HFF-Myc (cell line): ENCODE measurements around the gene MRPL10.
A peak's percentile ranks its signal among the peaks of the same experiment; 100 is the strongest.

Experiments used
- DNase-seq: peaks from one replicate; pipeline ENCODE4 v3.0.0-alpha.2; 2011; ENCODE audit warnings: low read depth; ENCODE audit errors: extremely low read depth
- H3K4me3 ChIP-seq: replicated peaks from 2 replicates; pipeline ENCODE4 v1.5.1; 2011; ENCODE audit warnings: low read depth, mild to moderate bottlenecking, control low read depth, low read length
- CTCF ChIP-seq: IDR thresholded peaks from 2 replicates; pipeline ENCODE4 v1.5.1; 2012; ENCODE audit warnings: mild to moderate bottlenecking, low read depth, low read length, control low read depth; ENCODE audit errors: missing control alignments

Gene MRPL10

GRCh38 chr17:47831003-47831933 lies at the start of gene MRPL10, which contains the start of gene LRRC46:
Gene MRPL10, minus strand, starts transcription at chr17:47831541. Its CDS starts 30 bp downstream, at chr17:47831511.
Gene LRRC46, plus strand, starts transcription at chr17:47831670. Its CDS starts 320 bp downstream, at chr17:47831990.
- DNase-seq = peak; percentile 74
- H3K4me3 ChIP-seq = peak within 1 kb of the TSS; percentile 85
- peak; percentile 49 for TF ChIP-seq CTCF

- no peak for TF ChIP-seq CTCF
- no peak for DNase-seq
- no peak overlapping the region for H3K4me3 ChIP-seq
These were observed 48.6 kb upstream of the MRPL10 start for GRCh38 chr17:47879776-47880454.

- no peak for DNase-seq
- H3K4me3 ChIP-seq = no peak overlapping the region
- no peak for TF ChIP-seq CTCF
These were observed 47.8 kb upstream of the MRPL10 start for GRCh38 chr17:47879028-47879585.

DNA sequence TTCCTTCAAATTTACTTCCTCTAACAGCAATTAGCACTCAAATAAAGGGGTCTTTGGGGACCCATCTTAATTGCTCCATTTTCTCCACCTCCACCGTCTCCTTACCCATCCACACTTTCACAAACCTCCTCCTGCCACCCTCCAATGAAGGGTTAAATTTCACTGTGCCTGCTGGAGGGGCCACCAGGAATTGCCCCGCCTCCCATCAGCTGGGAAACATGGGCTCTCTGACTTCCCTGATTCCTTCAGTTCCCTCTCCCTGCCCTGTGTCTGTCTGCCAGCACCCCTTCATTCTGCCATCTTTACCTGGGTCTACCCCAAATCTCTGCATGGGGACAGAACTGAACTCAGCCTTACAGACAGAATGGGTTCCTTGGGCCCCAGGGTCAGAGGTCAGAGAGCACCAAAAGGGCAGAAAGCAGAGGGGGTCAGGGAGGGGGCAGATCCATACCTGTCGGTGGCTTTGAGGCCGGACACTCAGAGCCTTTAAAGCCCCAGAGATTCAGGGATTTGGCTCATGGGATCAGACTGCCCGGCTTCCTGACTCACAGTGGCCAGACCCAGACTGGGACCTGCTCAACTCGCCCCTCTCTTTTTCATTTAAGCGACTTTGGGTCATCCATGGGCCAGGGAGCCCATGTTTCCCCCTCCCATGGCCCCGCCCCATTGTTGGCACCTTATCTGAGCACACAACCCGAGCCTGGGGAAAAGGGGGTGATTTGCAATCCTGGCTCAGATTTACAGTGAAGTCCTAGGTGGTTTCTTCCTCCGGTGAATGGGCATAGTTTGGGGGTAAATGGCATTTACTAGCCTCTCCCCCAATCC lies 47.1 kb upstream of the MRPL10 start:
- DNase-seq = no peak
- no peak overlapping the region for H3K4me3 ChIP-seq
- no peak for TF ChIP-seq CTCF

DNA sequence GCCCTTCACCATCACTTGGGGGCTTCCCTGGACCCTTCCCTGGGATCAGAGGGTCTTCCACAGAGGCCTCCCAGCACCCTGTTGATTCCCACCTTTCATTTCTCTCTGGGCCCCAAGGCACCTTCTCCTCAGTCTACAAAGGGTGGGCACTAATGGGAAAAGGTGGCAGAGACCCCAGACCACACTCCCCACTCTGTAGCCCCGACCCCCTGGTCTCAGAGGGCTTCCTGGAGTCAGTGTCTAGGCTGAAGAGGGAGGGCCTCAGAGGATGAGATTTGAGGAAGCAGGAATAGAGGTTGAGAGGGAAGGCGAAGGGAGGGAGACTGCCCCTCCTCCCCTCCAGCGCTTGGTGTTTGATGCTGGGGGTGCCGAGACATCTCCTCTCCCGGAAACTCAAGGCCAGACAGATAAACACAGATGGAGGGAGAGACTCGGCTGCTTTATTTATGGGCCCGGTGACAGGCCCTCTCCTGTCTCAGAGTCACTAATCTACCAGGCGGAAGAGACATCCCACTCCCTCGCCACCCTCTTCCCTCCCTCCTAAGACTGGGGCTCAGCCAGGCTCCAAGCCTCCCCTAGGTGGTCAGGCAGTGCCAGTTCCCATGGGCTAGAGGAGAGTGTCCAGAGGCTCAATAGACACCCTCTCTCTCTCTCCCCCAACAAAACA lies 46.2 kb upstream of the MRPL10 start:
- no peak for DNase-seq
- no peak overlapping the region for H3K4me3 ChIP-seq
- no peak for TF ChIP-seq CTCF
